HepG2 (cell line): ENCODE measurements around the gene UBE2I. TPM values are rescaled to one million over a fixed set of nuclear protein-coding genes. Genes with fewer than 3 reads are reported as not detected.

Source experiments
- ARHGAP35 ChIP-seq: sonication (generic); formaldehyde crosslinking; IDR thresholded peaks from 2 replicates; pipeline ENCODE4 v1.9.0; 2022; ENCODE audit warnings: mild to moderate bottlenecking, inconsistent platforms, moderate library complexity, missing genetic modification reagents, borderline replicate concordance
- ASH2L ChIP-seq: fragments of 300-600, 200-600 bp; sonication (generic); IDR thresholded peaks from 2 replicates; pipeline ENCODE4 v1.7.0; 2017; ENCODE audit warnings: low read depth, mild to moderate bottlenecking, moderate library complexity, mixed read lengths, low read length; ENCODE audit not compliant: insufficient read length
- ATAD3A ChIP-seq: sonication (generic); formaldehyde crosslinking; IDR thresholded peaks from 2 replicates; pipeline ENCODE4 v1.4.0; 2020; ENCODE audit warnings: missing genetic modification reagents
- HNRNPL ChIP-seq: fragments of 200-400 bp; formaldehyde crosslinking; IDR thresholded peaks from 2 replicates; pipeline ENCODE4 v1.6.1; 2017; ENCODE audit warnings: mild to moderate bottlenecking, low read depth, low read length
- KDM2A ChIP-seq: sonication (generic); formaldehyde crosslinking; IDR thresholded peaks from 2 replicates; pipeline ENCODE4 v1.4.0; 2020; ENCODE audit warnings: low read depth, missing genetic modification reagents, borderline replicate concordance
- NONO ChIP-seq, 2 experiments: fragments of 450-650 bp in 1 of 2; sonication (generic) in 1 of 2; formaldehyde crosslinking in 1 of 2; IDR thresholded peaks in 1 of 2; conservative IDR thresholded peaks in 1 of 2; 2 replicates each; pipeline versions ENCODE4 v1.6.1 to v1.8.0; 2017 to 2022; ENCODE audit warnings: mild to moderate bottlenecking in 1 of 2, missing genetic modification reagents in 1 of 2, moderate library complexity in 1 of 2
- POLR2AphosphoS5 ChIP-seq: IDR thresholded peaks from 2 replicates; pipeline ENCODE4 v1.6.1; 2012; ENCODE audit warnings: low read depth, low read length
- RBAK ChIP-seq: sonication (generic); formaldehyde crosslinking; IDR thresholded peaks from 2 replicates; pipeline ENCODE4 v1.5.1; 2020; ENCODE audit warnings: mild to moderate bottlenecking, missing genetic modification reagents
- RBFOX2 ChIP-seq: fragments of 200-400 bp; formaldehyde crosslinking; IDR thresholded peaks from 2 replicates; pipeline ENCODE4 v1.6.1; 2017; ENCODE audit warnings: low read depth, mild to moderate bottlenecking, low read length
- RBM22 ChIP-seq: fragments of 200-400 bp; formaldehyde crosslinking; optimal IDR thresholded peaks from 2 replicates; pipeline ENCODE3; 2017; ENCODE audit warnings: mild to moderate bottlenecking, low read length, moderate library complexity
- RXRA ChIP-seq: sonication (generic); formaldehyde crosslinking; IDR thresholded peaks from 2 replicates; pipeline ENCODE4 v1.5.1; 2020; ENCODE audit warnings: missing genetic modification reagents
- TEF ChIP-seq: sonication (generic); formaldehyde crosslinking; IDR thresholded peaks from 2 replicates; pipeline ENCODE4 v1.5.0; 2020; ENCODE audit warnings: missing genetic modification reagents
- TFAP4 ChIP-seq: sonication (generic); IDR thresholded peaks from 2 replicates; pipeline ENCODE4 v1.6.1; 2016; ENCODE audit warnings: low read depth, borderline replicate concordance
- ZBTB8A ChIP-seq: sonication (generic); formaldehyde crosslinking; IDR thresholded peaks from 2 replicates; pipeline ENCODE4 v1.4.0; 2020; ENCODE audit warnings: mild to moderate bottlenecking, low read depth, missing genetic modification reagents, borderline replicate concordance
- ZNF414 ChIP-seq: sonication (generic); formaldehyde crosslinking; IDR thresholded peaks from 2 replicates; pipeline ENCODE4 v1.5.0; 2020; ENCODE audit warnings: missing genetic modification reagents
- ZNF460 ChIP-seq: sonication (generic); formaldehyde crosslinking; IDR thresholded peaks from 2 replicates; pipeline ENCODE4 v1.5.1; 2020; ENCODE audit warnings: missing genetic modification reagents, mild to moderate bottlenecking, borderline replicate concordance
- ZNF609 ChIP-seq: sonication (generic); formaldehyde crosslinking; IDR thresholded peaks from 2 replicates; pipeline ENCODE4 v1.4.0; 2020; ENCODE audit warnings: mild to moderate bottlenecking, missing genetic modification reagents, borderline replicate concordance
- polyA plus RNA-seq, 8 experiments: library from polyadenylated mRNA; depleted of rRNA in 3 of 8; stranded (reverse) in 7 of 8; unstranded in 1 of 8; fragments of >200 nt; fragmentation: Illumina TruSeq in 4 of 8; extraction: Trizol in 4 of 8; gene quantifications; 2 replicates each; pipeline versions ENCODE4 v1.2.1 to v1.2.3, GENCODE V29; 2011 to 2016; ENCODE audit warnings: low read depth in 4 of 8, missing spikeins in 1 of 8, mixed read lengths in 1 of 8; ENCODE audit not compliant: insufficient read depth in 1 of 8
- total RNA-seq, 5 experiments: library from RNA; depleted of rRNA; stranded (reverse); fragments of >200 nt; fragmentation: Illumina TruSeq; extraction: Trizol; gene quantifications; 2 replicates each; pipeline ENCODE4 v1.2.3, GENCODE V29; 2016; ENCODE audit warnings: low read depth in 1 of 5

The UBE2I gene
- total and polyA plus RNA-seq, 2 of the 13 experiments (the other 11 are each of a cell fraction or from before 2014, with no cell fraction given), result 75.8 to 98.9 TPM

GRCh38 chr16:1343428-1344242 lies 34.2 kb downstream of the UBE2I start (continued):
- 0 out of 2 replicates have a peak, but pooled peaks have one; percentile 21 for TF ChIP-seq ZNF414
- no peak for TF ChIP-seq NONO (IDR thresholded peaks at IDR 0.05)
- no peak for TF ChIP-seq NONO (CRISPR knock-in tag; conservative IDR thresholded peaks at IDR 0.05)
- no peak for TF ChIP-seq TEF (CRISPR knock-in tag)
- TF ChIP-seq ZNF609 (CRISPR knock-in tag), result 0 out of 2 replicates have a peak, but pooled peaks have one; percentile 11
- TF ChIP-seq KDM2A (CRISPR knock-in tag), result peak; percentile 54; the same call in 1 of the 2 replicates
- peak; percentile 20 for TF ChIP-seq ASH2L
- TF ChIP-seq ZNF460, result no peak
- TF ChIP-seq HNRNPL, result no peak
- 0 out of 2 replicates have a peak, but pooled peaks have one; percentile 4 for TF ChIP-seq RXRA
- TF ChIP-seq RBM22, result no peak
- TF ChIP-seq RBAK (CRISPR knock-in tag), result no peak
- peak; percentile 49; the same call in 1 of the 2 replicates for TF ChIP-seq POLR2AphosphoS5
- TF ChIP-seq ARHGAP35 (CRISPR knock-in tag), result no peak
- TF ChIP-seq RBFOX2, result peak; percentile 33; the same call in 1 of the 2 replicates
- TF ChIP-seq TFAP4, result no peak
- TF ChIP-seq ATAD3A (CRISPR knock-in tag), result no peak
- no peak for TF ChIP-seq ZBTB8A
